OCI-LY7 (cell line): Measurements from ENCODE around the gene RANBP17. TPM values are rescaled to one million over a fixed set of nuclear protein-coding genes. Genes with fewer than 3 reads are reported as not detected.

Experiments used
- BruUV-seq: library from RNA; stranded (reverse); fragments of 400-500 nt; replicated peaks from 2 replicates; lab custom pipeline; 2021; lab: Mats Ljungman, UMichigan
- CTCF ChIA-PET: fragments of 300-600 bp; sonication (Branson Sonifier 250); formaldehyde crosslinking; loops from one replicate; lab custom pipeline; 2022; ENCODE audit warnings: antibody characterized with exemption; ENCODE audit not compliant: unreplicated experiment; lab: Charles Lee
- POLR2A ChIA-PET: fragments of 300-600 bp; sonication (Branson Sonifier 250); formaldehyde crosslinking; loops from one replicate; lab custom pipeline; 2022; ENCODE audit warnings: antibody characterized with exemption; lab: Charles Lee
- DNase-seq: peaks from one replicate; pipeline ENCODE4 v3.0.0-alpha.2; 2015; ENCODE audit warnings: low spot score
- H2AFZ ChIP-seq: fragments of 200-600 bp; sonication (generic), shearing (Covaris generic); 2 replicates; pipeline ENCODE4 v1.6.1; 2014; ENCODE audit warnings: mild to moderate bottlenecking, antibody characterized with exemption, low read length, moderate library complexity
- H3K27ac ChIP-seq: fragments of 200-600 bp; sonication (generic); 2 replicates; pipeline ENCODE4 v1.5.1; 2014; ENCODE audit warnings: mixed run types, low read depth, mild to moderate bottlenecking, moderate library complexity, low read length, inconsistent platforms; ENCODE audit not compliant: poor library complexity, severe bottlenecking
- H3K36me3 ChIP-seq: fragments of 200-600 bp; sonication (generic); 2 replicates; pipeline ENCODE4 v1.6.1; 2014; ENCODE audit warnings: mild to moderate bottlenecking, antibody characterized with exemption, low read length, moderate library complexity, mixed read lengths; ENCODE audit not compliant: insufficient read depth
- H3K4me1 ChIP-seq: fragments of 200-600 bp; sonication (generic); 2 replicates; pipeline ENCODE4 v1.5.1; 2014; ENCODE audit warnings: mild to moderate bottlenecking, low read length; ENCODE audit not compliant: insufficient read depth, poor library complexity, severe bottlenecking
- H3K4me2 ChIP-seq: fragments of 200-600 bp; sonication (generic); 2 replicates; pipeline ENCODE4 v1.6.1; 2014; ENCODE audit warnings: mild to moderate bottlenecking, low read length
- H3K4me3 ChIP-seq: fragments of 200-600 bp; sonication (generic); 2 replicates; pipeline ENCODE4 v1.5.1; 2014; ENCODE audit warnings: mild to moderate bottlenecking, low read depth, low read length; ENCODE audit not compliant: poor library complexity, severe bottlenecking
- H3K79me2 ChIP-seq: fragments of 200-600 bp; sonication (generic); 2 replicates; pipeline ENCODE4 v1.6.1; 2016; ENCODE audit warnings: low read depth, mild to moderate bottlenecking, low read length, moderate library complexity, mixed read lengths; ENCODE audit not compliant: insufficient read depth
- H3K9me2 ChIP-seq: fragments of 200-600 bp; sonication (generic); 2 replicates; pipeline ENCODE4 v1.6.1; 2016; ENCODE audit warnings: mild to moderate bottlenecking, low read length, mixed read lengths; ENCODE audit not compliant: insufficient read depth
- H3K9me3 ChIP-seq: fragments of 200-600 bp; sonication (generic); 2 replicates; pipeline ENCODE4 v1.6.1; 2014; ENCODE audit warnings: mild to moderate bottlenecking, mixed run types, low read length, mixed read lengths
- H4K20me1 ChIP-seq: fragments of 200-600 bp; sonication (generic); 2 replicates; pipeline ENCODE4 v1.6.1; 2014; ENCODE audit warnings: mild to moderate bottlenecking, antibody characterized with exemption, low read length, moderate library complexity, mixed read lengths; ENCODE audit not compliant: insufficient read depth
- EZH2phosphoT487 ChIP-seq: fragments of 200-600 bp; sonication (generic); IDR thresholded peaks from 2 replicates; pipeline ENCODE4 v1.6.1; 2018; ENCODE audit warnings: low read depth, borderline replicate concordance, mild to moderate bottlenecking, mixed run types, antibody characterized with exemption, low read length, moderate library complexity, mixed read lengths
- intact Hi-C: fragments of 100-400 bp; cut with micrococcal nuclease; formaldehyde crosslinking; loops from one replicate; pipeline ENCODE4 v1.10.0; 2022; ENCODE audit not compliant: unreplicated experiment
- total RNA-seq, 2 experiments: library from RNA; depleted of rRNA in 1 of 2; stranded (reverse); fragments of >200 nt in 1 of 2; shearing (Covaris generic) in 1 of 2; gene quantifications; 2 replicates each; pipeline ENCODE4 v1.2.3, GENCODE V29; 2014 to 2022
- TF ChIP-seq, protein P1 (sequence below): fragments of 200-600 bp; sonication (generic); conservative IDR thresholded peaks from 2 replicates; pipeline ENCODE4 v1.5.1; 2014; ENCODE audit warnings: mild to moderate bottlenecking, antibody characterized with exemption, low read length, moderate library complexity, mixed read lengths

Gene RANBP17
- total RNA-seq, 2 experiments from 2014 or later = not detected

DNA sequence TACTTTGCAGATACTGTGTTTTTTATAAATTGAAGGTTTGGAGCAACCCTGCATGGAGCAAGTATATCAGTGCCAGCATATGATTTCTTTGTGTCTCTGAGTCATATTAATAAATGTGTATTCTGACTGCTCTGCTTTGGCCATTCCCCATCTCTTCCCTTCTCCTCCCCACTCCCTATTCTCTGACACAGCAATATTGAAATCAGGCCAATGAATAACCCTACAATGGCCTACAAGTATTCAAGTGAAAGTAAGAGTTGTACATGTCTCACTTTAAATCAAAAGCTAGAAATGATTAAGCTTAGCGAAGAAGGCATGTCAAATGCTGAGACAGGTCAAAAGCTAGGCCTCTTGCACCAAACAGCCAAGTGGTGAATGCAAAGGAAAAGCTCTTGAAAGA lies 365.0 kb downstream of the RANBP17 start:
- no peaks in the 10 kb centered on the region for H3K79me2 ChIP-seq
- no peaks in the 10 kb centered on the region for H3K36me3 ChIP-seq
- intact Hi-C loops = no loop called here
- no peaks in the 10 kb centered on the region for H3K4me1 ChIP-seq
- BruUV-seq = no TSS peak
- ChIA-PET CTCF (no interaction called here), POLR2A (interaction anchor here (0.6 kb wide), 1 partner anchor 40 kb away, joined by 3 read pairs; no protein-coding TSS in a partner anchor)
- TF ChIP-seq EZH2phosphoT487 = no peak
- TF ChIP-seq, protein P1, sequence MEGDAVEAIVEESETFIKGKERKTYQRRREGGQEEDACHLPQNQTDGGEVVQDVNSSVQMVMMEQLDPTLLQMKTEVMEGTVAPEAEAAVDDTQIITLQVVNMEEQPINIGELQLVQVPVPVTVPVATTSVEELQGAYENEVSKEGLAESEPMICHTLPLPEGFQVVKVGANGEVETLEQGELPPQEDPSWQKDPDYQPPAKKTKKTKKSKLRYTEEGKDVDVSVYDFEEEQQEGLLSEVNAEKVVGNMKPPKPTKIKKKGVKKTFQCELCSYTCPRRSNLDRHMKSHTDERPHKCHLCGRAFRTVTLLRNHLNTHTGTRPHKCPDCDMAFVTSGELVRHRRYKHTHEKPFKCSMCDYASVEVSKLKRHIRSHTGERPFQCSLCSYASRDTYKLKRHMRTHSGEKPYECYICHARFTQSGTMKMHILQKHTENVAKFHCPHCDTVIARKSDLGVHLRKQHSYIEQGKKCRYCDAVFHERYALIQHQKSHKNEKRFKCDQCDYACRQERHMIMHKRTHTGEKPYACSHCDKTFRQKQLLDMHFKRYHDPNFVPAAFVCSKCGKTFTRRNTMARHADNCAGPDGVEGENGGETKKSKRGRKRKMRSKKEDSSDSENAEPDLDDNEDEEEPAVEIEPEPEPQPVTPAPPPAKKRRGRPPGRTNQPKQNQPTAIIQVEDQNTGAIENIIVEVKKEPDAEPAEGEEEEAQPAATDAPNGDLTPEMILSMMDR = no peak
- H3K27ac ChIP-seq = no peak overlapping the region
- no peak overlapping the region for H3K4me2 ChIP-seq
- no peaks in the 10 kb centered on the region for H3K9me3 ChIP-seq
- H4K20me1 ChIP-seq = no peaks in the 10 kb centered on the region
- H3K4me3 ChIP-seq = no peak overlapping the region
- H2AFZ ChIP-seq = no peak overlapping the region
- no peak for DNase-seq
- H3K9me2 ChIP-seq = no peaks in the 10 kb centered on the region

GRCh38 chr5:171236651-171237050 lies 374.8 kb downstream of the RANBP17 start:
- ChIA-PET CTCF (no interaction called here), POLR2A (no interaction called here)
- no TSS peak for BruUV-seq
- Histone ChIP-seq H3K9me3 (no peaks in the 10 kb centered on the region), H3K4me1 (no peaks in the 10 kb centered on the region), H3K36me3 (no peaks in the 10 kb centered on the region), H3K79me2 (no peaks in the 10 kb centered on the region), H3K9me2 (no peaks in the 10 kb centered on the region), H4K20me1 (no peaks in the 10 kb centered on the region), H3K27ac (no peak overlapping the region), H3K4me2 (no peak overlapping the region), H2AFZ (no peak overlapping the region), H3K4me3 (no peak overlapping the region)
- intact Hi-C loops = no loop called here
- DNase-seq = no peak
- TF ChIP-seq EZH2phosphoT487 = no peak
- TF ChIP-seq, protein P1 = no peak

DNA sequence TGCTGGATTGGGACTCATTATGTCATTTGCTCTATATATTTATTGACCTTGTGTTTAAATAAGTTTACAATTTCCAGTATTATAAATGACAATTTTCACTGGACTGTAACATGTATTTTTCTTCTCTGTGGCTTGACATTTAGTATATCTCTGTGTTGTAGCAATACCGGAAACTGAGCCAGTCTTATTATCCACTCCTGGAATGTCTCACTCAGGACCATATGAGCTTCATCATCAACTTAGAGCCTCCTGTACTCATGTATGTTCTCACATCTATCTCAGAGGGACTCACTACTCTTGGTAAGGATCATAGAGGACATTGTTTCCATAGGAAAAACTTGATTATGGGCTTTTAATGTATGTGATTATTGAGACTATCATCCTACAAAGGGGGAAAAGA lies 380.7 kb downstream of the RANBP17 start:
- no TSS peak for BruUV-seq

More for the DNA sequence above, 380.7 kb downstream of the RANBP17 start:
- no peak for DNase-seq
- no peak overlapping the region for H3K4me2 ChIP-seq
- no peaks in the 10 kb centered on the region for H3K9me2 ChIP-seq
- H3K36me3 ChIP-seq = no peaks in the 10 kb centered on the region
- H2AFZ ChIP-seq = no peak overlapping the region
- TF ChIP-seq EZH2phosphoT487 = no peak
- TF ChIP-seq, protein P1 = no peak
- POLR2A ChIA-PET = no interaction called here
- CTCF ChIA-PET = no interaction called here
- H3K79me2 ChIP-seq = no peaks in the 10 kb centered on the region
- H3K4me1 ChIP-seq = no peaks in the 10 kb centered on the region
- H4K20me1 ChIP-seq = no peaks in the 10 kb centered on the region
- H3K27ac ChIP-seq = no peak overlapping the region
- H3K9me3 ChIP-seq = no peaks in the 10 kb centered on the region
- no peak overlapping the region for H3K4me3 ChIP-seq
- intact Hi-C loops = no loop called here
